HCT116 (cell line): Measurements from ENCODE around the gene IQGAP2.

Experiments
- EZH2 ChIP-seq: fragments of 200-600 bp; sonication (generic); IDR thresholded peaks from 2 replicates; pipeline ENCODE4 v1.6.1; 2017; ENCODE audit warnings: antibody characterized with exemption, mixed run types
- TF ChIP-seq, protein P1 (sequence below), 3 experiments: fragments of 200-600 bp in 1 of 3; sonication (generic) in 1 of 3; IDR thresholded peaks in 2 of 3; conservative IDR thresholded peaks in 1 of 3; 2 replicates each; pipeline ENCODE4 v1.5.1; 2012 to 2017; ENCODE audit warnings: low read depth in 2 of 3, low read length in 2 of 3, antibody characterized with exemption in 1 of 3, borderline replicate concordance in 1 of 3, control low read depth in 1 of 3, mild to moderate bottlenecking in 1 of 3, mixed read lengths in 1 of 3, mixed run types in 1 of 3, moderate library complexity in 1 of 3; ENCODE audit not compliant: insufficient read depth in 1 of 3

DNA sequence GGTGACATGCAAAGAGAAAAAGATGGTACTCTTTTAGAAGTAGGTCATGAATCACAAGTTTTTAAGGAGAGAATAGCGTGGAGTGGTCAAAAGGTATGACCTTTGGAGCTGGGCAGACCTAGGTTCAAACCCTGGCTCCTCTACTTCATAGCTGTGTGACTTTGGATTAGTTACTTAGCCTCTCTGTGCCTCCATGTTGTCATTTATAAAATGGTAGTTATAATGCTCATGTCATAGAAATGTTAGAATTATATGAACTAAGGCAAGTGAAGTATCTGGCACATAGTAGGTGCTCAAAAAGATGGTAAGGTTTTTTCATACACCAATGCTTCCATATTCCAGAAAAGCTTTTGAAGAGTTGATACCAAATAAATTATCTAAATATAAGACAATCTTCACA lies 320.2 kb downstream of the IQGAP2 start:
- TF ChIP-seq EZH2, result no peak
- TF ChIP-seq, protein P1, sequence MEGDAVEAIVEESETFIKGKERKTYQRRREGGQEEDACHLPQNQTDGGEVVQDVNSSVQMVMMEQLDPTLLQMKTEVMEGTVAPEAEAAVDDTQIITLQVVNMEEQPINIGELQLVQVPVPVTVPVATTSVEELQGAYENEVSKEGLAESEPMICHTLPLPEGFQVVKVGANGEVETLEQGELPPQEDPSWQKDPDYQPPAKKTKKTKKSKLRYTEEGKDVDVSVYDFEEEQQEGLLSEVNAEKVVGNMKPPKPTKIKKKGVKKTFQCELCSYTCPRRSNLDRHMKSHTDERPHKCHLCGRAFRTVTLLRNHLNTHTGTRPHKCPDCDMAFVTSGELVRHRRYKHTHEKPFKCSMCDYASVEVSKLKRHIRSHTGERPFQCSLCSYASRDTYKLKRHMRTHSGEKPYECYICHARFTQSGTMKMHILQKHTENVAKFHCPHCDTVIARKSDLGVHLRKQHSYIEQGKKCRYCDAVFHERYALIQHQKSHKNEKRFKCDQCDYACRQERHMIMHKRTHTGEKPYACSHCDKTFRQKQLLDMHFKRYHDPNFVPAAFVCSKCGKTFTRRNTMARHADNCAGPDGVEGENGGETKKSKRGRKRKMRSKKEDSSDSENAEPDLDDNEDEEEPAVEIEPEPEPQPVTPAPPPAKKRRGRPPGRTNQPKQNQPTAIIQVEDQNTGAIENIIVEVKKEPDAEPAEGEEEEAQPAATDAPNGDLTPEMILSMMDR (IDR thresholded peaks at IDR 0.05 in 2 of 3, conservative IDR thresholded peaks at IDR 0.05 in 1 of 3; ENCODE audit: borderline replicate concordance in 1 of 3, insufficient read depth in 1 of 3, low read depth in 2 of 3, low read length in 2 of 3), result no peak
